Kasumi-1 (cell line): Measurements from ENCODE around the gene MRPS23.

Experiments
- DNase-seq, 2 experiments: peaks; one replicate each; lab custom pipeline; 2025; lab: John Stamatoyannopoulos, UW

The MRPS23 gene

GRCh38 chr17:57879437-57880085 lies 29.7 kb upstream of the MRPS23 start:
- no peak for DNase-seq

- no peak for DNase-seq
Measured at GRCh38 chr17:57877803-57878377, 28.0 kb upstream of the MRPS23 start.

- no peak for DNase-seq
Measured at GRCh38 chr17:57876866-57877237, 27.0 kb upstream of the MRPS23 start.

GRCh38 chr17:57876023-57876865 lies 26.4 kb upstream of the MRPS23 start:
- no peak for DNase-seq

- peak; percentile 59 to 63 for DNase-seq
Measured at GRCh38 chr17:57875290-57876022, 25.6 kb upstream of the MRPS23 start.

GRCh38 chr17:57874434-57875289 lies 24.8 kb upstream of the MRPS23 start:
- peak; percentile 80 to 88 for DNase-seq

GRCh38 chr17:57874058-57874419 lies 24.2 kb upstream of the MRPS23 start:
- DNase-seq = no peak

- DNase-seq = no peak
Measured at GRCh38 chr17:57873261-57874057, 23.6 kb upstream of the MRPS23 start.

- DNase-seq = peak in 1 of 2 experiments; percentile 24
Measured at GRCh38 chr17:57872536-57872935, 22.7 kb upstream of the MRPS23 start.

- no peak for DNase-seq
Measured at GRCh38 chr17:57871863-57872262, 22.0 kb upstream of the MRPS23 start.

GRCh38 chr17:57871155-57871554 lies 21.3 kb upstream of the MRPS23 start:
- no peak for DNase-seq

- DNase-seq = no peak
Measured at GRCh38 chr17:57870283-57870635, 20.4 kb upstream of the MRPS23 start.

GRCh38 chr17:57869617-57870282 lies 19.9 kb upstream of the MRPS23 start:
- DNase-seq = no peak

GRCh38 chr17:57868910-57869616 lies 19.2 kb upstream of the MRPS23 start:
- DNase-seq = peak; percentile 93 to 95

- peak; percentile 99 for DNase-seq
Measured at GRCh38 chr17:57868007-57868909, 18.4 kb upstream of the MRPS23 start.

GRCh38 chr17:57867126-57867525 lies 17.3 kb upstream of the MRPS23 start:
- no peak for DNase-seq

GRCh38 chr17:57866723-57867122 lies 16.9 kb upstream of the MRPS23 start:
- no peak for DNase-seq

- no peak for DNase-seq
Measured at GRCh38 chr17:57866319-57866718, 16.5 kb upstream of the MRPS23 start.

GRCh38 chr17:57864273-57864672 lies 14.4 kb upstream of the MRPS23 start:
- no peak for DNase-seq
